K562 (cell line): ENCODE data around the gene EFHC2. TPM values are rescaled to one million over a fixed set of nuclear protein-coding genes. Genes with fewer than 3 reads are reported as not detected.

Experiments used
- ARID2 ChIP-seq: fragments of 450-650 bp; IDR thresholded peaks from 2 replicates; pipeline ENCODE4 v1.6.1; 2017; ENCODE audit warnings: antibody characterized with exemption, mild to moderate bottlenecking
- BCL6 ChIP-seq: fragments of 250-450 bp; sonication (Bioruptor Pico); IDR thresholded peaks from 2 replicates; pipeline ENCODE4 v1.4.0; 2020
- BCOR ChIP-seq: fragments of 450-650 bp; IDR thresholded peaks from 2 replicates; pipeline ENCODE4 v1.6.1; 2016
- BDP1 ChIP-seq: IDR thresholded peaks from 3 replicates; pipeline ENCODE4 v1.6.1; 2011; ENCODE audit not compliant: insufficient read length, insufficient read depth
- DLX4 ChIP-seq: fragments of 250-450 bp; sonication (Bioruptor Pico); IDR thresholded peaks from 2 replicates; pipeline ENCODE4 v1.6.1; 2021; ENCODE audit warnings: mild to moderate bottlenecking
- DNMT1 ChIP-seq: fragments of 450-650 bp; IDR thresholded peaks from 2 replicates; pipeline ENCODE4 v1.6.1; 2016; ENCODE audit warnings: antibody characterized with exemption, mild to moderate bottlenecking
- ETS1 ChIP-seq: conservative IDR thresholded peaks from 2 replicates; pipeline ENCODE4 v1.6.1; 2011; ENCODE audit warnings: low read depth, mild to moderate bottlenecking, low read length; ENCODE audit not compliant: control insufficient read depth
- HMG20A ChIP-seq: fragments of 450-650 bp; formaldehyde crosslinking; conservative IDR thresholded peaks from 2 replicates; pipeline ENCODE4 v1.4.0; 2020; ENCODE audit warnings: mild to moderate bottlenecking, mixed read lengths
- KLF1 ChIP-seq: fragments of 450-650 bp; IDR thresholded peaks from 2 replicates; pipeline ENCODE4 v1.6.1; 2016; ENCODE audit warnings: missing genetic modification characterization, missing compliant biosample characterization
- KLF13 ChIP-seq: fragments of 450-650 bp; IDR thresholded peaks from 2 replicates; pipeline ENCODE4 v1.6.1; 2016; ENCODE audit warnings: missing genetic modification characterization, low read depth, mild to moderate bottlenecking, missing compliant biosample characterization, moderate library complexity, borderline replicate concordance
- LEF1 ChIP-seq: fragments of 450-650 bp; IDR thresholded peaks from 2 replicates; pipeline ENCODE4 v1.6.1; 2016; ENCODE audit warnings: mild to moderate bottlenecking
- MAFK ChIP-seq: IDR thresholded peaks from 2 replicates; pipeline ENCODE4 v1.6.1; 2011; ENCODE audit warnings: low read length, improper control_type of control experiment
- MLX ChIP-seq, 2 experiments: fragments of 450-650 bp in 1 of 2; sonication (generic) in 1 of 2; formaldehyde crosslinking; conservative IDR thresholded peaks; 2 replicates each; pipeline versions ENCODE4 v1.4.0 to v1.8.1; 2020 to 2022; ENCODE audit warnings: mild to moderate bottlenecking in 1 of 2, missing genetic modification reagents in 1 of 2
- MYNN ChIP-seq, 2 experiments: sonication (generic); formaldehyde crosslinking in 1 of 2; IDR thresholded peaks; 2 replicates each; pipeline versions ENCODE4 v1.5.0 to v1.6.1; 2016 to 2020; ENCODE audit warnings: antibody characterized with exemption in 1 of 2, missing genetic modification reagents in 1 of 2
- NCOA4 ChIP-seq: fragments of 450-650 bp; IDR thresholded peaks from 2 replicates; pipeline ENCODE4 v1.6.1; 2018; ENCODE audit warnings: mild to moderate bottlenecking; ENCODE audit not compliant: partially characterized antibody
- NFE2 ChIP-seq: IDR thresholded peaks from 2 replicates; pipeline ENCODE4 v1.6.1; 2014; ENCODE audit warnings: antibody characterized with exemption, low read depth
- NFIC ChIP-seq: fragments of 450-650 bp; IDR thresholded peaks from 2 replicates; pipeline ENCODE4 v1.6.1; 2017; ENCODE audit warnings: mild to moderate bottlenecking, inconsistent platforms
- PML ChIP-seq: IDR thresholded peaks from 2 replicates; pipeline ENCODE4 v1.6.1; 2012; ENCODE audit warnings: low read length, inconsistent platforms
- SLC30A9 ChIP-seq: fragments of 250-450 bp; sonication (Bioruptor Pico); IDR thresholded peaks from 2 replicates; pipeline ENCODE4 v1.8.0; 2022; ENCODE audit warnings: mild to moderate bottlenecking, moderate library complexity
- TAF9B ChIP-seq: fragments of 450-650 bp; IDR thresholded peaks from 2 replicates; pipeline ENCODE4 v1.6.1; 2018; ENCODE audit warnings: mild to moderate bottlenecking; ENCODE audit not compliant: partially characterized antibody
- U2AF1 ChIP-seq: fragments of 200-400 bp; formaldehyde crosslinking; optimal IDR thresholded peaks from 2 replicates; pipeline ENCODE3; 2017; ENCODE audit warnings: mild to moderate bottlenecking, low read depth, low read length, moderate library complexity
- ZBTB5 ChIP-seq: fragments of 450-650 bp; IDR thresholded peaks from 2 replicates; pipeline ENCODE4 v1.6.1; 2017; ENCODE audit warnings: antibody characterized with exemption
- ZNF445 ChIP-seq: fragments of 250-450 bp; sonication (Bioruptor Pico); IDR thresholded peaks from 2 replicates; pipeline ENCODE4 v1.4.0; 2020; ENCODE audit warnings: low read depth, mild to moderate bottlenecking, moderate library complexity
- ZNF639 ChIP-seq, 2 experiments: fragments of 200-800 bp in 1 of 2; sonication (Bioruptor generic) in 1 of 2; sonication (generic) in 1 of 2; formaldehyde crosslinking in 1 of 2; IDR thresholded peaks in 1 of 2; conservative IDR thresholded peaks in 1 of 2; 2 replicates each; pipeline versions ENCODE4 v1.5.0 to v1.6.1; 2016 to 2020; ENCODE audit warnings: missing compliant biosample characterization in 1 of 2, missing genetic modification characterization in 1 of 2, missing genetic modification reagents in 1 of 2
- ZNF717 ChIP-seq: fragments of 250-450 bp; sonication (Bioruptor Pico); IDR thresholded peaks from 2 replicates; pipeline ENCODE4 v1.5.0; 2021
- ZNF76 ChIP-seq: fragments of 250-450 bp; sonication (Bioruptor Pico); IDR thresholded peaks from 2 replicates; pipeline ENCODE4 v1.4.0; 2020; ENCODE audit warnings: mild to moderate bottlenecking, moderate library complexity, borderline replicate concordance
- polyA plus RNA-seq, 8 experiments: library from polyadenylated mRNA; depleted of rRNA in 4 of 8; stranded (reverse) in 5 of 8; unstranded in 3 of 8; fragments of >200 nt; fragmentation: Nextera tagmentation in 2 of 8; fragmentation: Illumina TruSeq in 1 of 8; extraction: Ambion mirVana in 2 of 8; extraction: Trizol in 1 of 8; gene quantifications; 2 replicates each; pipeline versions ENCODE4 v1.2.1 to v1.2.3, GENCODE V29; 2011 to 2014; ENCODE audit warnings: inconsistent platforms in 1 of 8, missing spikeins in 1 of 8
- total RNA-seq, 7 experiments: library from RNA; depleted of rRNA in 6 of 7; stranded (reverse); fragments of >200 nt in 6 of 7; fragmentation: Illumina TruSeq in 2 of 7; extraction: Trizol in 2 of 7; gene quantifications; 2 replicates each; pipeline versions ENCODE4 v1.2.1 to v1.2.3, GENCODE V29; 2011 to 2021; ENCODE audit warnings: low replicate concordance in 1 of 7

Gene EFHC2
- total and polyA plus RNA-seq, 9 of the 15 experiments (the other 6 are each of a cell fraction or from before 2014, with no cell fraction given), result 1.3 to 8.1 (median 3.0) TPM

- TF ChIP-seq MLX (CRISPR knock-in tag; conservative IDR thresholded peaks at IDR 0.05) (no peak), ARID2 (no peak), HMG20A (no peak), ETS1 (peak; percentile 67), BCL6 (CRISPR knock-in tag) (no peak), KLF1 (tag) (no peak), TAF9B (peak; percentile 61), MAFK (peak; percentile 28; the same call in 1 of the 2 replicates), DNMT1 (no peak), ZNF76 (CRISPR knock-in tag) (no peak), LEF1 (peak; percentile 95), BDP1 (no peak), PML (peak; percentile 93), NFIC (peak; percentile 75), DLX4 (no peak), ZNF445 (no peak), BCOR (no peak), ZBTB5 (no peak), KLF13 (tag) (no peak), SLC30A9 (no peak), ZNF717 (CRISPR knock-in tag) (no peak), ZNF639 (CRISPR knock-in tag; conservative IDR thresholded peaks at IDR 0.05 in 1 of 2, IDR thresholded peaks at IDR 0.05 in 1 of 2) (peak in 1 of 2 experiments; percentile 75; a peak in 2 of 4 replicates), NFE2 (peak; percentile 32; the same call in 1 of the 2 replicates), NCOA4 (no peak), U2AF1 (no peak), MYNN (IDR thresholded peaks at IDR 0.05) (peak; percentile 91), MYNN (CRISPR knock-in tag; IDR thresholded peaks at IDR 0.05) (no peak)
These were observed 29.2 kb downstream of the EFHC2 start (continued) for GRCh38 chrX:44314259-44314734.
